Thoracic aorta (tissue), 2 donors: ENCODE measurements around the gene ASAP2. TPM values are rescaled to one million over a fixed set of nuclear protein-coding genes. Genes with fewer than 3 reads are reported as not detected.
A peak's percentile ranks its signal among the peaks of the same experiment; 100 is the strongest.

Source experiments
- ATAC-seq: fragments of 150-250 bp; one replicate; pipeline ENCODE4 v1.8.0; 2017; ENCODE audit warnings: low read depth; ENCODE audit not compliant: insufficient number of reproducible peaks, low FRiP score
- DNase-seq: peaks from one replicate; pipeline ENCODE4 v3.0.0-alpha.2; 2020; ENCODE audit warnings: low spot score
- H3K27ac ChIP-seq, 2 donors: fragments of 200-600 bp; sonication (generic); 1 replicate in 1 of 2; 2 replicates in 1 of 2; pipeline ENCODE4 v1.5.1; 2016; ENCODE audit warnings: mild to moderate bottlenecking in 2 of 2, moderate library complexity in 2 of 2
- H3K27me3 ChIP-seq: fragments of 200-600 bp; sonication (generic); replicated peaks from 2 replicates; pipeline ENCODE4 v1.6.0; 2016; ENCODE audit warnings: mild to moderate bottlenecking; ENCODE audit not compliant: insufficient read depth
- H3K36me3 ChIP-seq: fragments of 200-600 bp; sonication (generic); one replicate; pipeline ENCODE4 v1.5.1; 2016
- H3K4me1 ChIP-seq, 2 donors: fragments of 200-600 bp; sonication (generic); 1 replicate in 1 of 2; 2 replicates in 1 of 2; pipeline versions ENCODE4 v1.5.1 to v1.6.0; 2016; ENCODE audit warnings: low read depth in 2 of 2, mild to moderate bottlenecking in 1 of 2; ENCODE audit not compliant: control insufficient read depth in 1 of 2
- H3K4me3 ChIP-seq: fragments of 200-600 bp; sonication (generic); 2 replicates; pipeline ENCODE4 v1.5.1; 2016; ENCODE audit warnings: mild to moderate bottlenecking
- H3K9me3 ChIP-seq: fragments of 200-600 bp; sonication (generic); 2 replicates; pipeline ENCODE4 v1.5.1; 2016
- total RNA-seq, 2 donors: library from RNA; depleted of rRNA; stranded (reverse); fragments of >200 nt; gene quantifications; one replicate each; pipeline versions ENCODE4 v1.1.0 to v1.2.3, GENCODE V29; 2016
- TF ChIP-seq, protein P1 (sequence below): fragments of 200-600 bp; sonication (generic); IDR thresholded peaks from one replicate; pipeline ENCODE4 v1.5.1; 2019; ENCODE audit warnings: antibody characterized with exemption

ASAP2 gene
- total RNA-seq, 2 donors from 2014 or later, result 58.1 to 102 TPM

DNA sequence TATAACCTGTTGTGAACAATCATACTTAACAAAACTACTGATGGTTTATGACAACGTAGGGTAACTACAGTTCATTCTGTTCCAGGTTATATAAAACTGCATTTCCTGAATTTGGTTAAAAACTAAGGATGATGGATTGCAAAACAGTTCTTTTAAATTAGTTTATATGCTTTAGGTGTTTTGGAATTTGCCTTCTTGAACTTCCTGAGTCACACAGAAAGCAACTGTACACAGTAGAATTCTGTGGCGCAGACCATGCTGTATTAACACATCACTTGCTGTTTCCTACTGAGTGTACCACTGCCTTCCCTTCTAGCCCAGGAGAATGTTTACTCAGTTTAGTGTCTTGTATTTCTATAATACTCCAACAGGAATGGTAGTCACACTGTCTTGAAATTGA lies 197.3 kb downstream of the ASAP2 start:
- no peaks in the 10 kb centered on the region for H3K27me3 ChIP-seq
- peaks cover 38% of the 10 kb centered on the region for H3K36me3 ChIP-seq
- H3K27ac ChIP-seq, result no peak overlapping the region
- no peaks in the 10 kb centered on the region for H3K9me3 ChIP-seq
- TF ChIP-seq, protein P1, sequence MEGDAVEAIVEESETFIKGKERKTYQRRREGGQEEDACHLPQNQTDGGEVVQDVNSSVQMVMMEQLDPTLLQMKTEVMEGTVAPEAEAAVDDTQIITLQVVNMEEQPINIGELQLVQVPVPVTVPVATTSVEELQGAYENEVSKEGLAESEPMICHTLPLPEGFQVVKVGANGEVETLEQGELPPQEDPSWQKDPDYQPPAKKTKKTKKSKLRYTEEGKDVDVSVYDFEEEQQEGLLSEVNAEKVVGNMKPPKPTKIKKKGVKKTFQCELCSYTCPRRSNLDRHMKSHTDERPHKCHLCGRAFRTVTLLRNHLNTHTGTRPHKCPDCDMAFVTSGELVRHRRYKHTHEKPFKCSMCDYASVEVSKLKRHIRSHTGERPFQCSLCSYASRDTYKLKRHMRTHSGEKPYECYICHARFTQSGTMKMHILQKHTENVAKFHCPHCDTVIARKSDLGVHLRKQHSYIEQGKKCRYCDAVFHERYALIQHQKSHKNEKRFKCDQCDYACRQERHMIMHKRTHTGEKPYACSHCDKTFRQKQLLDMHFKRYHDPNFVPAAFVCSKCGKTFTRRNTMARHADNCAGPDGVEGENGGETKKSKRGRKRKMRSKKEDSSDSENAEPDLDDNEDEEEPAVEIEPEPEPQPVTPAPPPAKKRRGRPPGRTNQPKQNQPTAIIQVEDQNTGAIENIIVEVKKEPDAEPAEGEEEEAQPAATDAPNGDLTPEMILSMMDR, result no peak
- H3K4me1 ChIP-seq, result peaks cover 0 to 8% of the 10 kb centered on the region in 2 donors
- no peak for DNase-seq
- no peak overlapping the region for H3K4me3 ChIP-seq
- no peak for ATAC-seq

DNA sequence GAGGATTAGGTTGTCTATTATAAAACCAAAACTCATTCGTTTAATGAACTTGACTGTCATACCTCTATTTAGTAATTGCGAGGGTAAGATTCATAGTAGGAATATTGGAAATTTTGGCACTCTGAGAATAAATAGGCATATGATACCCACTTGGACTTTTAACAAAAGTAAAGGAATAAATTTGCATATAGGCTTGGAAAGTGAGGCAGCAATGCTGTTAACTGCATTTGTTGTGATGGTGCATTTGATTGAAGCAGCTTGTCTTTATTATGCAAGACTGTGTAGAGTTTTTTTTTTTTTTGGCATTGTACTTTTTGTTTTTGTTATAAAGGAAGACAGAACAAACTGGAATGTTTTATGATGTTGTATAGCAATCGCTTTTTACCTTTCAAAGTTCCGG lies 197.8 kb downstream of the ASAP2 start:
- peaks cover 33% of the 10 kb centered on the region for H3K36me3 ChIP-seq
- ATAC-seq, result no peak

DNA sequence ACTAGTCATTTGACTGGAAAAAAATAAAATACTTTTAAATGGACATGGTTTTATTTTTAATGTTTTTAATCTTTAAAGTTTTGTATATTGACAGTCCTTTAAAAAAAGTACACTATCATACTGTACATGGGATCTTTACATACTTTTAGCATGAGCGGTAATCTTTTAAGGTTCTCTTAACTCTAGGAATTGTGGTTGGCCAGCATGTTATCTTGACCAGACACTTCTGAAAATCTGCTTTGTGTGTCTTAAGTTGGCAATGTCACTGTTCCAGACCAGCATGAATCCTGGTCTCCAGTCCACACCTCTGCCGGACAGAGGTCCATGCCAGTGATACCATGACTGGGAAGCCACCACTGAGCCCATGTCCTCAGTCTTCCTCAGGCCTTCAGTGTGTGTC lies 199.0 kb downstream of the ASAP2 start:
- H3K36me3 ChIP-seq, result peaks cover 29% of the 10 kb centered on the region
- H3K27ac ChIP-seq, result no peak overlapping the region
- TF ChIP-seq, protein P1, result no peak
- no peak for DNase-seq
- H3K4me3 ChIP-seq, result no peak overlapping the region
- ATAC-seq, result no peak
- H3K9me3 ChIP-seq, result no peaks in the 10 kb centered on the region
- H3K27me3 ChIP-seq, result no peaks in the 10 kb centered on the region
- H3K4me1 ChIP-seq, result peaks cover 0 to 8% of the 10 kb centered on the region in 2 donors

More for the DNA sequence above, 197.8 kb downstream of the ASAP2 start:
- Histone ChIP-seq H3K9me3 (no peaks in the 10 kb centered on the region), H3K27ac (no peak overlapping the region), H3K4me3 (no peak overlapping the region), H3K4me1 (peaks cover 0 to 8% of the 10 kb centered on the region in 2 donors), H3K27me3 (no peaks in the 10 kb centered on the region)
- DNase-seq, result no peak
- TF ChIP-seq, protein P1, result no peak

DNA sequence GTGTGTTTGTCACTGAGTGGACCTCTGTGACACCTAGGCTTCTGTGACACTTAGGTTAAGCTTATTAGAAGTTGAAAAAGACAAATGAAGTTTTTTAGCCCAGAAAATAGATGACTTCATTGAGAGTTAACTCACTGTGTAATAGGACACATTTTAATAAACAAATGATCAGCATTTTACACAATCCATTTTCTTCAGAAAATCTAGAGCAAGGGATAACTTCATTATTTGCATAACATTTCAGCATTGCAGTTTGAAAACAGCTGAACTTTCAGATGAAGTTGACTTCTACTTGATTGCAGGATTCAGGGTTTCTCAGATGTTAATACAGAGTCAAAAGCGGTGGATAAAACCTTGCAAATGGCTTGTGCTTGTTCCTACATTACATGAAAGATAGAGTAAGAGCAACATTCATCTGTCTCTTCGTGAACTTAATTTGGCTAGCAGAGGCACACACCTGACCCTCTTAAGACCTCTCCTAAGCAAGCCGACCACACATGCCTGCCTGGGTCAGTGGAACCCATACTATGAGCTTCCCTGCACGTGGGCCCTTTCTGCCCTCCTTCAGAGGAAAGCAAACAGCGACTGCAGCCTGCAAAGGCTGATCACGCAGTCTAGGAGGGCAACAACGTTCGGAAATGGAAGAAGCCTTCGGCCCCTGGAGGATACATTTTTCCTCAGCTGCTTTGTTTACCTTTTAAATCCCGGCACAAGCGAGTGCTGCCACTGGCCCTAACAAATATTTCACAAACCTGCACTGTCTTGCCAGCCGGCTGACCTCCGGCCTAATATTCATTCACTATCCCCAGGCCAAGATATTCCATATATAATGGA lies 200.1 kb downstream of the ASAP2 start:
- no peak overlapping the region for H3K27ac ChIP-seq
- no peak overlapping the region for H3K4me3 ChIP-seq
- H3K36me3 ChIP-seq, result peaks cover 28% of the 10 kb centered on the region
- TF ChIP-seq, protein P1, result no peak
- H3K4me1 ChIP-seq, result peaks cover 0 to 8% of the 10 kb centered on the region in 2 donors
- DNase-seq, result no peak
- no peaks in the 10 kb centered on the region for H3K9me3 ChIP-seq
- no peak for ATAC-seq
- no peaks in the 10 kb centered on the region for H3K27me3 ChIP-seq

DNA sequence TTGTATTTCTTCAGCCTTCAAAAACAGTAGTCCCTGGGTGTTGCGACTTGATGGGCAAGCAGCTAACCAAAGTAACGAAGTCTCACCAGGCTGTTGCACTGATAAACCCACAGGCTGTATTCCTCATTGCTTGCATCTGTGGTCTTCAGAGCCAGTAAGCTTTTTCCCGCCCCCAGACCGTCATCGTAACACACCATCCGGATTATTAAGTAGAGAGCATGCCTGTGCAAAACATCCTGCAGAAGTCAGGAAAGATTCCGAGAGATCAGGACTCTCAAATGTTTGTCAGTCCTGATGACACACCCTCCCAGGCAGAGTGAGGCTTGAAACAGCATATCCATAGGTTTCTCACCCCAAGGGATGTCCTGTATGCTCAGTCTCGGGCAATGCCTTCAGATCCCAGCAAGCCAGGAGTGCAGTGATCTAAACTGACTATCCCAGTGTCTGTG lies 200.8 kb downstream of the ASAP2 start:
- Histone ChIP-seq H3K27me3 (no peaks in the 10 kb centered on the region), H3K27ac (peak overlapping the region in 1 of 2 donors; percentile 28), H3K4me1 (peaks cover 0 to 8% of the 10 kb centered on the region in 2 donors), H3K4me3 (no peak overlapping the region), H3K9me3 (no peaks in the 10 kb centered on the region), H3K36me3 (peaks cover 21% of the 10 kb centered on the region)
- DNase-seq (no peak), ATAC-seq (no peak)
- TF ChIP-seq, protein P1, result no peak
